Large intestine (tissue), 3 donors: Measurements from ENCODE around the gene MFAP4. TPM values are rescaled to one million over a fixed set of nuclear protein-coding genes. Genes with fewer than 3 reads are reported as not detected.

Experiments used
- DNase-seq, 2 donors: peaks; one replicate each; pipeline versions ENCODE4 v3.0.0 to v3.0.0-alpha.2; 2013
- H3K27ac ChIP-seq: one replicate; pipeline ENCODE4 v1.5.1; 2013; ENCODE audit warnings: low read length
- H3K27me3 ChIP-seq: 2 replicates; pipeline ENCODE4 v1.6.1; 2013; ENCODE audit warnings: low read length; ENCODE audit not compliant: control insufficient read depth, insufficient read depth
- H3K36me3 ChIP-seq: 2 replicates; pipeline ENCODE4 v1.6.1; 2013; ENCODE audit warnings: low read length; ENCODE audit not compliant: control insufficient read depth, insufficient read depth
- H3K4me1 ChIP-seq: one replicate; pipeline ENCODE4 v1.6.1; 2013; ENCODE audit warnings: low read length; ENCODE audit not compliant: control insufficient read depth, insufficient read depth
- H3K4me3 ChIP-seq: one replicate; pipeline ENCODE4 v1.5.1; 2013; ENCODE audit warnings: low read length
- H3K9me3 ChIP-seq: one replicate; pipeline ENCODE4 v1.6.1; 2013; ENCODE audit warnings: mild to moderate bottlenecking, low read depth, low read length, moderate library complexity; ENCODE audit not compliant: control insufficient read depth
- WGBS: methylation state at CpG from one replicate; pipeline ENCODE4 v1.1.5; 2013; ENCODE audit warnings: low lambda C conversion rate; ENCODE audit not compliant: insufficient coverage; 5-methylcytosine and 5-hydroxymethylcytosine counted together
- polyA plus RNA-seq: library from polyadenylated mRNA; unstranded; fragments of 120-200 nt; gene quantifications from one replicate; pipeline ENCODE4 v1.2.1, GENCODE V29; 2013

Gene MFAP4
- polyA plus RNA-seq, 1 donor: 116 TPM

DNA sequence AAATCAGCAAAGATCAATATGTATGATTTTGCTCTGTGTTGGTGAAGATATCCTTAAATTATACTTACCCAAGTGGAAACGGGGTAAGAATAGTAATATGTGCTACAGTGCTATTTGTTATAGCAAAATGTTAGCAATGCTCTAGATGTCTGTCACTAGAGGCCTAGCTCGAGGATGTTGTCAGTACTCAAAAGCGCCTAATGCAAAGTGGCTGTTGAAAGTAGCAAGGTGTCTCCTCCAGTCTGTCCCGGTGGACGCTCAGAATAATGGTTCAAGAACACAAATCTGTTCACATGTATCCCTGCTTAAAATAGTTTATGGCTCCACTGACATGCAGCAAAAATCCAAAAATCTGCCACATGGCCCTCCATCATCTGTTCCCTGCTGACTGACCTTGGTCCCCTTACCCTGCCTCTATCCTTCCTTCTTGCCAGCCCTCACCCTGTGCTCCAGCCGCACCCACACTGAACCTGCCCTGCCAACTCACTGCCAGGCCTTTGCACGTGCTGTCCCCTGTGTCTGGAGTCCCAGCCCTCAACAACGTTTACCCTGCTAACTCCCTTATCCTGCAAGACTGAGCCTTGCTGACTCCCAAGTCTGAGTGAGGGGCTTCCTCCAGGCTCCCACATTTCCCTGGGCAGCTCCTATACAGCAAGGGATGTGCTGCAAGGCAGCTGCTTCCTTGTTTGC, 14.5 kb upstream of the MFAP4 start:
- WGBS: no CpG with 5 or more reads among the region's 8 CpGs
- Histone ChIP-seq H3K36me3 (no peaks in the 10 kb centered on the region), H3K27ac (no peak overlapping the region), H3K4me3 (no peak overlapping the region), H3K27me3 (no peaks in the 10 kb centered on the region), H3K9me3 (no peaks in the 10 kb centered on the region), H3K4me1 (peaks cover 9% of the 10 kb centered on the region)
- no peak for DNase-seq

DNA sequence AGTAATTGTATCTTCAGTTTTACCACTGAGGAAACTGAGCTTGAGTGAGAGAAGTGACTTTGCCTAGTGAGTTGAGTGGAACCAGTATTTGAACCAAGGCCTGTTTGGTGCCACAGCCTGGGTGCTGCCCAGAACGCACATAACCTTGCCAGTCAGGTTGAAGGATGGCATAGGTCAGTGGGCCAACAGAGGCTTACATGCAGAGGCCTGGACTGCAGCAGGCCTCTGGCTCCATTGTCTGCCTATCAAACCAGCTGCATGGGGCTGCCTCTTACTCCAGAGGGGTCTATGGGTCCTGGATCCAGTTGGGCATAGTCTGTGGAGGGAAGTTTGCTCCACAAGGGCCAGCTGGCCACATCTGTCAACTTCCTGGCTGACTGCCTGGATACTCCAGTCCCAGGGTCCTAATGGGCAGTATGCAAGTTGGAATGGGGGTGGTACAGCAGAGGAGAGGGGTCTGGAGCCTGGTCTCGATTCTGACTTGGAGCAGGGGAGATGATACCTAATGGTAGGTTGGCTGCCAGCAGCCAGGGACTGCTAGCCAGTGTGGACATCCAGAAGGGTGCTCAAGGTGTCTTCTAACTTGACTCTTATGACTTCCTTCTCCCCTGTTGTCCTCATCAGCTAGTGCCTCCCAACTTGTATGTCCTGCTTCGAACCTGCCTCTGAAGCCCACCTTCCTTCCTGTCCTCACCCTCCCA, 12.9 kb upstream of the MFAP4 start:
- no peak for DNase-seq
- H3K36me3 ChIP-seq: no peaks in the 10 kb centered on the region
- H3K27ac ChIP-seq: no peak overlapping the region
- no peaks in the 10 kb centered on the region for H3K27me3 ChIP-seq
- no CpG with 5 or more reads among the region's 3 CpGs for WGBS
- H3K4me1 ChIP-seq: peaks cover 9% of the 10 kb centered on the region
- H3K4me3 ChIP-seq: no peak overlapping the region
- H3K9me3 ChIP-seq: no peaks in the 10 kb centered on the region

DNA sequence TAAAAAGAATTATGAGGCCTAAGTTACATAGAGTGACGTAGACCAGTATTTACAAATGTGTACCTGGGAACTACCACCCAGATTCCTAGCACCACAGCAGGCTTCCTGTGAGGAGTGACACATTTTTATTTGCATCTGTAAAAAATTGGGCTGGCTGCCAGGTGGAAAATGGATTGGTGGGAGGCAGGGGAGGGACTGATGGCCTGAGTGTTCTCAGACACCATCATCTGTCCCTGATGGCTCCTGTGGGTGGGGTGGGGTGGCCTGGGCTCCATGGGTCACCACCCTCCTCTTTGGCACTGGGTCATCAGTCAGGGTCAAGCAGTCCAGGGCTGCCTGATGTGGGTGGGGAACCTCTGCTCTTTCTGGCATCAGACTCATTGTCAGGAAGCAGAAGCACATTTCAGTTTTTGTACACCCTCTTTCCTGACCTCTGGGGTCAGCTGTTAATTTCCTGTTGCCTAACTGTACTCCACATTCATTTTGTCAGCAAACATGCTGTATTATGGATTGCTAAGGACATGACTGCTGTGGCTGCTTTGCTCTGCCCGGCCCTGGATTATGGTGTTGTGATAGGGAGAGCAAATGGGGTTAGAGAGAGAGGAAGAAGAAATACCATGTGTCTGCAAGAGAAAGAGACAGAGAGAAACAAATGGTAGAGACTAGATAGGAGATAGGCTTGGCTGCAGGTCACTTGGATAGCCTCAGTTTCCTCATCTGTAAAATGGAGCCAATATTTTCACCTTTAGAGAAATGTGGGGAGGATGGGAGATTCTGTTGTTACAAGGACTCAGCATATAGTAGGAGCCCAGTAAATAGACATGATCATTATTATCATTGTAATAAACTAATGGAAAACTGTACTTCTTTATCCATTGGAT, 11.6 kb upstream of the MFAP4 start:
- H3K27ac ChIP-seq: peak overlapping the region; percentile 29
- no peaks in the 10 kb centered on the region for H3K27me3 ChIP-seq
- no CpG with 5 or more reads among the region's 2 CpGs for WGBS
- H3K4me3 ChIP-seq: no peak overlapping the region
- H3K36me3 ChIP-seq: no peaks in the 10 kb centered on the region
- peak in 1 of 2 donors; percentile 64 for DNase-seq
- peaks cover 9% of the 10 kb centered on the region for H3K4me1 ChIP-seq
- no peaks in the 10 kb centered on the region for H3K9me3 ChIP-seq

DNA sequence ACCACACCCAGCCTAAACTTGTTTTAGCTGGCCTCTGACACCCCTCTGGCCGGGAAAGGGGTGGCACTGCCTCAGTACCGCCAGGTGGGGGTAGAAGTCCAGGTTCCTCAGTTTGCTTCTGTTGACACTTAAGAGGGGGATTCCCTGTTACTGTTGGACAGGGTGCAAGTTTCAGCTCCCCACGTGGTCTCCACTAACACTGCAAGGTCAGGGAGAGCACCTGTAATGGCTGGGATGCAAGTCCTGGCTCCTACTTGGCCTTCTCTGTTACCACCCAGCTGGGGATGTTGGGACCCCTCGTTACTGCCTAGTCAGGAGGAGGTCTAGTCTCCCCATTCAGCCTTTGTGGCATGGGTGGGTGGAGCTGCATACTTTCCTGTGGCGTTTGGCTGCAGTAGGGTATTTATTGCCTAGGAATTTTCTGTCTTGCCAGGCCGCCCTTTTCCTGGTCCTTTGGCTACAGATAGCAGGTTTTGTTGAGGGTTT, 10.6 kb upstream of the MFAP4 start:
- H3K4me3 ChIP-seq: no peak overlapping the region
- H3K36me3 ChIP-seq: no peaks in the 10 kb centered on the region
- DNase-seq: peak in 1 of 2 donors; percentile 38
- peaks cover 9% of the 10 kb centered on the region for H3K4me1 ChIP-seq
- no peaks in the 10 kb centered on the region for H3K9me3 ChIP-seq
- no CpG with 5 or more reads among the region's 6 CpGs for WGBS
- no peaks in the 10 kb centered on the region for H3K27me3 ChIP-seq
- peak overlapping the region; percentile 29 for H3K27ac ChIP-seq

DNA sequence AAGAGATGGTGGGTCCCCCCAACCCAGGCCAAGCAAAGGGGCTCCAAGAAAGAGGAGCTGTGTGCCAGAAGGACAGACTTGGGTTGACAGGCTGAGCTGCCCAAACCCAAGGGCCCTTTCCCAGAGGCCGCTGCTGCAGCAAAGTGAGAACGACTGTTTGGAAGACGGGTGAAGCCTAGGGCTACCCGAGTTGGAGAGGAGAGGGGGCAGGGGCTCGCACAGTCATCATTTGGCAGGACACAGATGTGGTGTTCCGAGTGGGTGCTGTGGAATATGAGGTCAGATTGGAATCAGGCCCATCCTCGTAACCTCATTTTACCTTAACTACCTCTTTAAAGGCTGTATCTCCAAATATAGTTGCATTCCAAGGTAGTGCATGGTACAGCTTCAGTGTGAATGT, 5.3 kb upstream of the MFAP4 start:
- Histone ChIP-seq H3K27ac (no peak overlapping the region), H3K4me1 (peaks cover 16% of the 10 kb centered on the region), H3K36me3 (no peaks in the 10 kb centered on the region), H3K4me3 (no peak overlapping the region), H3K9me3 (no peaks in the 10 kb centered on the region), H3K27me3 (no peaks in the 10 kb centered on the region)
- DNase-seq: no peak
- WGBS: no CpG with 5 or more reads among the region's 7 CpGs

DNA sequence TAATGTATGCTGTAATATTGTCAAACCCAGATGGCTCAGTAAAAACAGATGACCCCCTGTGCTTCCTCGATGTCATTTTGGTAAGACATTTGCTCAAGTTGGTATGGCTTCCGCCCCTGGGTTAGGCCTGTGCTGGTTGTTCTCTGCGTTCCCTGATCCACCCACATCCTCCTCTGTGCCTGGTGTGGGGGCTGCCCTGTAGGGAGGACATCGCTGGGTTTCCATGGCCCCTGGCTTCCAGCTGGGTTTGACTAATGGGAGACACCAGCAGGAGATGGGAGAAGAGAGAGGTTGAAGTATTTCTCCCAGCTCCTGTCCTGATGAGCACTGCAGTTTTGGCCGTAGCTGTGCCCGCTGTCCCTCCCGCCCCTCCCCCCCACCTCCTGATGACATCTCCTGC, 4.4 kb upstream of the MFAP4 start:
- H3K4me3 ChIP-seq: no peak overlapping the region
- DNase-seq: no peak
- no peak overlapping the region for H3K27ac ChIP-seq
- WGBS: no CpG with 5 or more reads among the region's 7 CpGs
- no peaks in the 10 kb centered on the region for H3K36me3 ChIP-seq
- peaks cover 23% of the 10 kb centered on the region for H3K4me1 ChIP-seq
- no peaks in the 10 kb centered on the region for H3K9me3 ChIP-seq
- no peaks in the 10 kb centered on the region for H3K27me3 ChIP-seq

DNA sequence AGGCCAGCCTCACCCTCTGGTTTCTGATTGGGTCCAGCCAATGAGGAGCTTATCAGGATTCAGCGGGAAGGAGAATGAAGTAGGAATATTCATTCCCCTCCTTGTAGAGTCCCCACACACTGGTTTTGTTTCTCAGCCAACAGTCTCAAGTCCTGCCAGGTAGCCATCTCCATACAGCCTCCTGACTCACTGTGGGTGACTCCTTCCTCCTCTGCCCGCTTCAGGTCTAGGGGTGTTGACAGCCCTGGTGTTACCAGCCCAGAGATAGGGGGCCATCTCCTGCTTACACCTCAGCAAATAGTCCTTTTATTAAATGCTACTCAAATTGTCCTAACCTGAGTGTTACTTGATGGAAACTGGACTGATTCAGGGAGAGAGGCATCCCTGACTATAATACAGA, 4.0 kb upstream of the MFAP4 start:
- WGBS: no CpG with 5 or more reads among the region's 2 CpGs

DNA sequence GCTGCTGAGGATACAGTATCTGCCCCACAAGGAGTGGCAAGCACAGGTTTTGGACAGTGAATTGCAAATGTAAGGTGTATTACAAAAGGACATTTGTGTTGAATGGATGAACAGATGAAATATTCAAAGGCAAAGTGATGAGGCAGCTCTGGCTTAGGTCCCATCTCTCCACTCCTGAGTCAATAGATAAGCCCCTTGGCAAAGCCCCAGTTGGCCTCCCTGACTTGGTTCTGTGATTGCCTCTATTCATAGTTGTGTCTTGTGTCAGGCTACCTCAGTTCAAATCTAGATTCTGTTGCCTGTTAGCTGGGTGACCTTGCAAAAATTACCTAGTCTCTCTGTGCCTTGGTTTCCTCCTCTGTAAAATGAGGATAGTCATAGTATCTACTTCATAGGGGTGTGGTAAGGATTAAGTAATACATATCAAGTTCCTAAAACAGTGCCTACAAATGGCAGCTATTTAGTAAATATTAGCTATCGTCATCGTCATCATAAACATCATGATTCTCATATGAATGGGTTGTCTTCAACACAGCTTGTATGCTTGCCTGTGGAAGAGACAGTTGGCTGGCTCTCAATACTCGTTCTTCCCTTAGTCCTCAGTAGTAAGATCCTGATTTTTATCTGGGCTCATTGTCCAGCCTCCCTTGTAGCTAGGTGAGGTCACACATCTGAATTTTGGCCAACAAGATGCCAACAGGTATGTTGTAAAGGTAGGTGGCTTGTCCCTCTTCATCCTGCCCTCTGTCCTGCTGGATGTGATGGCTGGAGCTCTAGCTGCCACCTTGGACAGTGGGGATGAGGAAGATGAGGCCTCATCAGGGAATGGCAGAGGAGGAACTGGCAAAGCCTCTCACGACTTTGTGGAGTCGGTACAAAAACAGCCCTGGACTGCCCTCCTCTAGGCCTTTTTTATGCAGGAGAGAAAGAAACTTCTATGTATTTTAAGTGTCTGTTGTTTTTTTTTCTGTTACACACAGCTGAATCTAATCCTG, 2.1 kb upstream of the MFAP4 start:
- no peaks in the 10 kb centered on the region for H3K9me3 ChIP-seq
- DNase-seq: no peak
- H3K36me3 ChIP-seq: peaks cover 18% of the 10 kb centered on the region
- peak overlapping the region; percentile 87 for H3K27ac ChIP-seq
- no CpG with 5 or more reads among the region's 5 CpGs for WGBS
- H3K4me3 ChIP-seq: no peak overlapping the region
- no peaks in the 10 kb centered on the region for H3K27me3 ChIP-seq
- peaks cover 26% of the 10 kb centered on the region for H3K4me1 ChIP-seq

More for the DNA sequence above, 4.0 kb upstream of the MFAP4 start:
- Histone ChIP-seq H3K36me3 (peaks cover under 1% of the 10 kb centered on the region), H3K4me1 (peaks cover 26% of the 10 kb centered on the region), H3K27ac (no peak overlapping the region), H3K4me3 (no peak overlapping the region), H3K27me3 (no peaks in the 10 kb centered on the region), H3K9me3 (no peaks in the 10 kb centered on the region)
- DNase-seq: no peak

DNA sequence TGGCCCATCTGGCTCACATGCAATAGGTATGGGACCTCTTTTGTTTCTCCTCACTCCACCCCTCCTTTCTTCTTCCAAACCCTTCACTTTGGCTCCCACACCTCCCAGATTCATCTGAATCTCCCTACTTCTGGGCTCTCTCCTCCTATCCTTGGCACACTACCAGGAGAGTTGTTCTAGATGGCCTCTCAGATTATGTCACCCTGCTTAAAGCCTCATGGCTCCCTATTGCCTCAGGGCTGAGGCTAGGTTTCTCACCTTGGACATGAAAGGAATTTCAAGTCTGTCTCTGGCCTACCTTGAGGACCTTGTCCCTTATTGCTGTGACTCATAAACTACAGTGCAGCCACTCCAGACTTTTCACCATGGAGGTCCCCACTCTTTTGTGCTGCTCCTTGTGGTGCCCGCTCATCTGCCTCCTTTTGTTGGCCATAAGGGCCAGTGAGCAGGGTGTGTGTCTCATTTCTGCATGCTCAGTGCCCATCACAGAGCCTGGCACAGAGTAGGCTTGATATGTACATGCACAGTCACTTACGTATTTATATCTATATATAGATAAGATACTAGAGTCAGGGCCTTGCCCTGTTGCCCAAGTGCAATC, 1.0 kb upstream of the MFAP4 start:
- Histone ChIP-seq H3K36me3 (peaks cover 29% of the 10 kb centered on the region), H3K4me1 (peaks cover 26% of the 10 kb centered on the region), H3K4me3 (no peak overlapping the region), H3K9me3 (no peaks in the 10 kb centered on the region), H3K27me3 (no peaks in the 10 kb centered on the region), H3K27ac (peak overlapping the region; percentile 87)
- DNase-seq: peak; percentile 87 to 91
- WGBS: no CpG with 5 or more reads among the region's 2 CpGs
